Mucosa of descending colon (tissue), 3 donors: ENCODE results near the gene UBL4A. TPM values are rescaled to one million over a fixed set of nuclear protein-coding genes. Genes with fewer than 3 reads are reported as not detected.
A peak's percentile ranks its signal among the peaks of the same experiment; 100 is the strongest.

Experiments
- ATAC-seq: fragments of 200-7000 bp; cut with Tn5 transposase; one replicate; pipeline ENCODE4 v1.9.1; 2020; ENCODE audit warnings: mild to moderate bottlenecking, moderate library complexity
- DNase-seq, 3 donors: peaks; one replicate each; pipeline ENCODE4 v3.0.0-alpha.2; 2020
- H3K36me3 ChIP-seq: fragments of 200-600 bp; one replicate; pipeline ENCODE4 v1.8.0; 2021; ENCODE audit warnings: low read depth, mild to moderate bottlenecking
- H3K4me1 ChIP-seq: fragments of 200-600 bp; one replicate; pipeline ENCODE4 v1.8.0; 2021; ENCODE audit warnings: low read depth, mild to moderate bottlenecking
- H3K4me3 ChIP-seq: fragments of 200-600 bp; one replicate; pipeline ENCODE4 v1.8.0; 2021; ENCODE audit warnings: mild to moderate bottlenecking
- H3K9me3 ChIP-seq: fragments of 200-600 bp; one replicate; pipeline ENCODE4 v1.8.0; 2021; ENCODE audit warnings: mild to moderate bottlenecking
- intact Hi-C, 2 donors: fragments of 100-400 bp; cut with DNase I in 1 of 2; cut with micrococcal nuclease in 1 of 2; formaldehyde crosslinking; loops; one replicate each; pipeline versions ENCODE4 v1.11.0 to v1.11.1; 2022; cut with DNase I, micrococcal nuclease
- total RNA-seq, 3 donors: library from RNA; stranded (reverse); fragmentation: NEBNext Ultra II Directional in 2 of 3; extraction: Animal tissue kit (Norgen Biotek cat#: 25700) in 2 of 3; gene quantifications; one replicate each; pipeline versions ENCODE4 v1.2.1 to v1.2.4, GENCODE V29; 2021 to 2023
- TF ChIP-seq, protein P1 (sequence below): fragments of 200-600 bp; IDR thresholded peaks from one replicate; pipeline ENCODE4 v1.8.0; 2022; ENCODE audit warnings: antibody characterized with exemption, mild to moderate bottlenecking
- donor health status: DM: no; HTN: no; CAD: no; lungs with moderate emphysema.
- donor health status: DM: no; HTN: no; CAD: no.
- donor health status: DM: no; HTN: yes; CAD: no.

Gene UBL4A
- total RNA-seq, 3 donors from 2014 or later: 29.2 to 41.6 (median 32.3) TPM

GRCh38 chrX:154517101-154517781, 30.8 kb upstream of the UBL4A start:
- H3K9me3 ChIP-seq: no peaks in the 10 kb centered on the region
- no peak overlapping the region for H3K4me3 ChIP-seq
- peak in 2 of 3 donors; percentile 63 to 66 for DNase-seq
- TF ChIP-seq, protein P1, sequence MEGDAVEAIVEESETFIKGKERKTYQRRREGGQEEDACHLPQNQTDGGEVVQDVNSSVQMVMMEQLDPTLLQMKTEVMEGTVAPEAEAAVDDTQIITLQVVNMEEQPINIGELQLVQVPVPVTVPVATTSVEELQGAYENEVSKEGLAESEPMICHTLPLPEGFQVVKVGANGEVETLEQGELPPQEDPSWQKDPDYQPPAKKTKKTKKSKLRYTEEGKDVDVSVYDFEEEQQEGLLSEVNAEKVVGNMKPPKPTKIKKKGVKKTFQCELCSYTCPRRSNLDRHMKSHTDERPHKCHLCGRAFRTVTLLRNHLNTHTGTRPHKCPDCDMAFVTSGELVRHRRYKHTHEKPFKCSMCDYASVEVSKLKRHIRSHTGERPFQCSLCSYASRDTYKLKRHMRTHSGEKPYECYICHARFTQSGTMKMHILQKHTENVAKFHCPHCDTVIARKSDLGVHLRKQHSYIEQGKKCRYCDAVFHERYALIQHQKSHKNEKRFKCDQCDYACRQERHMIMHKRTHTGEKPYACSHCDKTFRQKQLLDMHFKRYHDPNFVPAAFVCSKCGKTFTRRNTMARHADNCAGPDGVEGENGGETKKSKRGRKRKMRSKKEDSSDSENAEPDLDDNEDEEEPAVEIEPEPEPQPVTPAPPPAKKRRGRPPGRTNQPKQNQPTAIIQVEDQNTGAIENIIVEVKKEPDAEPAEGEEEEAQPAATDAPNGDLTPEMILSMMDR: no peak
- intact Hi-C loops: no loop called here
- H3K4me1 ChIP-seq: no peaks in the 10 kb centered on the region
- no peaks in the 10 kb centered on the region for H3K36me3 ChIP-seq
- peak; percentile 33 for ATAC-seq

- peak; percentile 5 for ATAC-seq
- peak in 1 of 3 donors; percentile 43 for DNase-seq
- no peaks in the 10 kb centered on the region for H3K9me3 ChIP-seq
- intact Hi-C loops: no loop called here
- TF ChIP-seq, protein P1: no peak
- H3K36me3 ChIP-seq: no peaks in the 10 kb centered on the region
- no peaks in the 10 kb centered on the region for H3K4me1 ChIP-seq
- H3K4me3 ChIP-seq: peak overlapping the region; percentile 38
These were observed 30.3 kb upstream of the UBL4A start for GRCh38 chrX:154516656-154517100.

- intact Hi-C loops: no loop called here
- Histone ChIP-seq H3K9me3 (no peaks in the 10 kb centered on the region), H3K4me3 (peak within 1 kb of the TSS; percentile 38), H3K4me1 (no peaks in the 10 kb centered on the region), H3K36me3 (no peaks in the 10 kb centered on the region)
- peak; percentile 90 for ATAC-seq
- peak; percentile 91 to 96 (median 96) for DNase-seq
- TF ChIP-seq, protein P1: no peak
These were observed 29.7 kb upstream of the UBL4A start, which contains the start of gene FAM3A for GRCh38 chrX:154515966-154516655. Gene FAM3A (minus strand): TSS chrX:154516232. CDS start chrX:154515772, 460 bp downstream.

DNA sequence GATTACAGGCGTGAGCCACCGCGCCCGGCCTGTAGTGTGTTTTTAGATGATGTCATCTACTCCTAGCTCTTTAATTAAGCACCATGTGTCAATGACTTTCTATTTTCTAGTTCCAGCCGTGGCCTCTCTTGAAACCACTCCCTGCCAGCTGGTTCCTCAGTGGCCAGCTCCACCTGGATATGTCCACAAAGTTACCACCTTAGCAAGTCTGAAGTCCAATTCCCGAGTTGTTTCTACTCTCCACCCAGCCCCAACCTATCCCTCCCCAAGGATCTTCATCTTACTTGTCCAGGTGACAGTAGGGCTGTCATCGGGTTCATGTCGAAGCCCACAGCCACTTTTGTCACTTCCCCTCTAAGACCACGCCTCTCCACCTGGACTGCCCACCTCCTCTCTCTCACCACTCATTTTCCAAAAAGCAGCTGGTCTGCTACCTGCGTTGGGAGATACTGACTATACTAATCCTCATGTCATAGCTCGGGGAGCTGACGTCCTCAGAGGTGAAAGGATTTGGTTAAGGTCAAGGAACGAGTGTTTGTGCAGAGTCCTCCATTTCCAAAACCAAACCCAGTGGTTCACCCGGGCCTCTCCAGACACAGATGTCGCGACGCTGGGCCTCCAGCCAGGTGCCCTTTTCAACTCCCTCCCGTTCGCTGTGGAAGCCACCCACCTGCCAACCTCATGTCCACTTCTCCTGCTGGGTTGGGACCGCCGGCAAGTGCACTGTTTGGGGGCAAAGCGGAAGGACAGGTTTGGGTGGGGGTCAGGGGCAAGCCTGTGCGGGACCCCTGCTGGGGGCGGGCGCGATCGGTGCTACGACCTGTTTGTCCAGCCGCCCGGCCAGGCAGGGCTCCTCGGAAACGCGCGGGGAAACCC, 28.9 kb upstream of the UBL4A start:
- intact Hi-C loops: no loop called here
- Histone ChIP-seq H3K4me1 (no peaks in the 10 kb centered on the region), H3K36me3 (no peaks in the 10 kb centered on the region), H3K4me3 (peak overlapping the region; percentile 38), H3K9me3 (no peaks in the 10 kb centered on the region)
- DNase-seq (peak in 2 of 3 donors; percentile 63 to 67), ATAC-seq (peak; percentile 66)
- TF ChIP-seq, protein P1: no peak

GRCh38 chrX:154513716-154514115, 27.3 kb upstream of the UBL4A start:
- Histone ChIP-seq H3K9me3 (no peaks in the 10 kb centered on the region), H3K36me3 (no peaks in the 10 kb centered on the region), H3K4me3 (no peak overlapping the region), H3K4me1 (no peaks in the 10 kb centered on the region)
- intact Hi-C loops: no loop called here
- ATAC-seq: no peak
- DNase-seq: no peak
- TF ChIP-seq, protein P1: no peak
